ENCODE results near the gene DNMT1. TPM values are rescaled to one million over a fixed set of nuclear protein-coding genes. Genes with fewer than 3 reads are reported as not detected.

DNMT1 gene
- total RNA-seq, 1 experiment from 2014 or later, result 227 TPM

DNA sequence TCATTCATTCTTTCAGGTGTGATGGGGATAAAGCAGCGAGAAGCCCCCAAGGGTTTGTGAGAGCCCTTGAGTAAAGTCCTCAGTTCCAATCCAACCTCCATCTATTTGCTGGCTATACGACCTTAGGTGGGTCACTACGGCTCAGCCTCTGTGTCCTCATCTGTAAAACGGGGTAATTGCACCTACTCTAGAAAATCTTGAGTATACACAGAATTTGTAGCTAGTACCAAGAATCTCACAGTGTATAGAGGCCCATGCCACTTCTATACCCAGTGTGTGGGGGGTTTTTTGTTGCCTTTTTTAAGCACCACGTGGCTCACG is 406 bp upstream of the DNMT1 start:
- Mint-ChIP-seq H3K36me3 (ENCODE audit: insufficient read depth in 1 of 3, low read depth in 3 of 3) (peaks cover 0 to 16% (median 5%) of the 10 kb centered on the region in 3 experiments; a peak in 5 of 7 replicates), H3K9me3 (no peaks in the 10 kb centered on the region; a peak in 1 of 5 replicates), H3K27ac (0 out of 7 replicates have a peak overlapping the region, but pooled peaks of 1 of the 3 experiments have one; percentile 70), H3K27me3 (ENCODE audit: low read depth) (no peaks in the 10 kb centered on the region), H3K4me1 (peaks cover 3 to 10% of the 10 kb centered on the region in 2 experiments; a peak in 3 of 4 replicates), H3K4me3 (peak overlapping the region; percentile 92 to 99)
- Histone ChIP-seq H3K9ac (ENCODE audit: extremely low read depth, insufficient read length, low read length) (peak overlapping the region; percentile 24), H2AFZ (ENCODE audit: low read length) (peak overlapping the region; percentile 71), H3T11ph (ENCODE audit: low read length) (no peak overlapping the region), H3K56ac (ENCODE audit: insufficient read length, low read depth, low read length) (no peak overlapping the region), H3K14ac (ENCODE audit: insufficient read depth, low read length) (no peak overlapping the region), H4K91ac (ENCODE audit: insufficient read length, low read depth, low read length) (no peak overlapping the region), H3K79me1 (ENCODE audit: insufficient read depth, low read depth, low read length, poor library complexity, severe bottlenecking) (peaks cover 6% of the 10 kb centered on the region), H3K27me3 (ENCODE audit: insufficient read depth, low read length) (no peaks in the 10 kb centered on the region), H2BK15ac (ENCODE audit: low read depth, low read length) (no peak overlapping the region), H4K8ac (replicated peaks; ENCODE audit: insufficient read length, low read depth, low read length) (no peak overlapping the region), H4K5ac (ENCODE audit: insufficient read length, low read depth, low read length) (no peak overlapping the region), H2BK12ac (ENCODE audit: insufficient read length, low read depth, low read length) (no peak overlapping the region), H2BK5ac (ENCODE audit: insufficient read length, low read length) (no peak overlapping the region), H2BK20ac (ENCODE audit: low read depth, low read length, poor library complexity, severe bottlenecking) (no peak overlapping the region), H2BK120ac (ENCODE audit: low read depth, low read length, poor library complexity, severe bottlenecking) (no peak overlapping the region), H3K4ac (ENCODE audit: low read depth, low read length) (no peak overlapping the region), H3K23me2 (ENCODE audit: insufficient read length, low read depth, low read length, poor library complexity, severe bottlenecking) (peaks cover 11% of the 10 kb centered on the region), H3K4me1 (ENCODE audit: insufficient read depth, low read length) (no peaks in the 10 kb centered on the region), H3K4me2 (ENCODE audit: insufficient read depth, insufficient read length, low read length) (peak overlapping the region; percentile 92), H3K18ac (ENCODE audit: insufficient read length, low read depth, low read length) (no peak overlapping the region), H3K23ac (ENCODE audit: insufficient read length, low read depth, low read length) (no peak overlapping the region), H3K79me2 (ENCODE audit: insufficient read depth, low read length) (peaks cover 36% of the 10 kb centered on the region; the same call in 1 of the 2 replicates), H2AK5ac (ENCODE audit: insufficient read length, low read length) (no peak overlapping the region), H3K27ac (ENCODE audit: insufficient read length, low read depth, low read length) (no peak overlapping the region), H4K20me1 (ENCODE audit: control insufficient read depth, insufficient read depth, insufficient read length) (no peaks in the 10 kb centered on the region), H3K9me3 (ENCODE audit: control insufficient read depth, low read depth, low read length) (no peaks in the 10 kb centered on the region)
- no CpG with 5 or more reads among the region's 6 CpGs for WGBS (ENCODE audit: extremely low coverage, insufficient read length, low lambda C conversion rate)
- no peak for TF ChIP-seq CTCF (conservative IDR thresholded peaks at IDR 0.05)
- DNase-seq, result no peak

Data from H9 (cell line).